Measurements from ENCODE around the gene CFP. TPM values are rescaled to one million over a fixed set of nuclear protein-coding genes. Genes with fewer than 3 reads are reported as not detected.
A peak's percentile ranks its signal among the peaks of the same experiment; 100 is the strongest.

The CFP gene
- total RNA-seq, 2 donors from 2014 or later = 17.7 to 25.3 TPM

- no peak for ATAC-seq
- Mint-ChIP-seq H3K4me1 (peaks cover 14% of the 10 kb centered on the region), H3K27ac (peak overlapping the region; percentile 41), H3K36me3 (ENCODE audit: low read depth) (peaks cover 5% of the 10 kb centered on the region), H3K4me3 (no peak overlapping the region), H3K27me3 (no peaks in the 10 kb centered on the region)
- no peak for DNase-seq
- H3K9me3 ChIP-seq (ENCODE audit: control insufficient read depth, low read length, poor library complexity, severe bottlenecking) = no peaks in the 10 kb centered on the region
Observed at GRCh38 chrX:47586043-47586787, 43.5 kb downstream of the CFP start.

GRCh38 chrX:47585273-47585672 is 44.5 kb downstream of the CFP start:
- H3K4me1 Mint-ChIP-seq = peaks cover 14% of the 10 kb centered on the region
- ATAC-seq = no peak
- no peak for DNase-seq
- no peaks in the 10 kb centered on the region for H3K9me3 ChIP-seq (ENCODE audit: control insufficient read depth, low read length, poor library complexity, severe bottlenecking)
- H3K36me3 Mint-ChIP-seq (ENCODE audit: low read depth) = peaks cover 5% of the 10 kb centered on the region
- H3K4me3 Mint-ChIP-seq = no peak overlapping the region
- H3K27me3 Mint-ChIP-seq = no peaks in the 10 kb centered on the region
- H3K27ac Mint-ChIP-seq = no peak overlapping the region

GRCh38 chrX:47584714-47585113 is 45.0 kb downstream of the CFP start:
- no peaks in the 10 kb centered on the region for H3K9me3 ChIP-seq (ENCODE audit: control insufficient read depth, low read length, poor library complexity, severe bottlenecking)
- no peak for DNase-seq
- H3K27me3 Mint-ChIP-seq = no peaks in the 10 kb centered on the region
- no peak overlapping the region for H3K4me3 Mint-ChIP-seq
- H3K27ac Mint-ChIP-seq = no peak overlapping the region
- peaks cover 16% of the 10 kb centered on the region for H3K4me1 Mint-ChIP-seq
- H3K36me3 Mint-ChIP-seq (ENCODE audit: low read depth) = peaks cover 5% of the 10 kb centered on the region
- ATAC-seq = no peak

GRCh38 chrX:47583240-47583861 is 46.4 kb downstream of the CFP start:
- peak overlapping the region; percentile 94 for H3K4me3 Mint-ChIP-seq
- DNase-seq (no peak), ATAC-seq (no peak)
- H3K4me1 Mint-ChIP-seq = peaks cover 20% of the 10 kb centered on the region
- no peaks in the 10 kb centered on the region for H3K27me3 Mint-ChIP-seq
- H3K27ac Mint-ChIP-seq = peak overlapping the region; percentile 87
- peaks cover 5% of the 10 kb centered on the region for H3K36me3 Mint-ChIP-seq (ENCODE audit: low read depth)
- H3K9me3 ChIP-seq (ENCODE audit: control insufficient read depth, low read length, poor library complexity, severe bottlenecking) = no peaks in the 10 kb centered on the region

- no peaks in the 10 kb centered on the region for H3K9me3 ChIP-seq (ENCODE audit: control insufficient read depth, low read length, poor library complexity, severe bottlenecking)
- H3K36me3 Mint-ChIP-seq (ENCODE audit: low read depth) = peaks cover 5% of the 10 kb centered on the region
- H3K27me3 Mint-ChIP-seq = no peaks in the 10 kb centered on the region
- H3K4me3 Mint-ChIP-seq = peak within 1 kb of the TSS; percentile 94
- peak; percentile 47 to 69 (median 53) for DNase-seq
- peak; percentile 94 for ATAC-seq
- H3K27ac Mint-ChIP-seq = peak within 1 kb of the TSS; percentile 87
- peaks cover 25% of the 10 kb centered on the region for H3K4me1 Mint-ChIP-seq
Observed at GRCh38 chrX:47581731-47582647, 47.7 kb downstream of the CFP start, which contains the start of gene TIMP1. Gene TIMP1, plus strand, starts transcription at chrX:47582436. Its CDS starts 980 bp downstream, at chrX:47583416.

GRCh38 chrX:47579537-47579936 is 50.2 kb downstream of the CFP start:
- H3K4me1 Mint-ChIP-seq = peaks cover 28% of the 10 kb centered on the region
- no peak for DNase-seq
- no peaks in the 10 kb centered on the region for H3K27me3 Mint-ChIP-seq
- peak overlapping the region; percentile 57 for H3K27ac Mint-ChIP-seq
- H3K36me3 Mint-ChIP-seq (ENCODE audit: low read depth) = peaks cover 2% of the 10 kb centered on the region
- peak; percentile 46 for ATAC-seq
- H3K9me3 ChIP-seq (ENCODE audit: control insufficient read depth, low read length, poor library complexity, severe bottlenecking) = no peaks in the 10 kb centered on the region
- H3K4me3 Mint-ChIP-seq = peak overlapping the region; percentile 67

GRCh38 chrX:47578692-47579091 is 51.0 kb downstream of the CFP start:
- no peak overlapping the region for H3K4me3 Mint-ChIP-seq
- no peak overlapping the region for H3K27ac Mint-ChIP-seq
- H3K36me3 Mint-ChIP-seq (ENCODE audit: low read depth) = peaks cover 2% of the 10 kb centered on the region
- DNase-seq (no peak), ATAC-seq (no peak)
- H3K27me3 Mint-ChIP-seq = no peaks in the 10 kb centered on the region
- peaks cover 24% of the 10 kb centered on the region for H3K4me1 Mint-ChIP-seq
- no peaks in the 10 kb centered on the region for H3K9me3 ChIP-seq (ENCODE audit: control insufficient read depth, low read length, poor library complexity, severe bottlenecking)

GRCh38 chrX:47577901-47578300 is 51.8 kb downstream of the CFP start:
- no peaks in the 10 kb centered on the region for H3K27me3 Mint-ChIP-seq
- no peaks in the 10 kb centered on the region for H3K9me3 ChIP-seq (ENCODE audit: control insufficient read depth, low read length, poor library complexity, severe bottlenecking)
- ATAC-seq = no peak
- H3K4me3 Mint-ChIP-seq = no peak overlapping the region
- no peak for DNase-seq
- H3K36me3 Mint-ChIP-seq (ENCODE audit: low read depth) = no peaks in the 10 kb centered on the region
- H3K27ac Mint-ChIP-seq = no peak overlapping the region
- peaks cover 21% of the 10 kb centered on the region for H3K4me1 Mint-ChIP-seq

- Mint-ChIP-seq H3K27ac (no peak overlapping the region), H3K27me3 (no peaks in the 10 kb centered on the region), H3K36me3 (ENCODE audit: low read depth) (no peaks in the 10 kb centered on the region), H3K4me3 (no peak overlapping the region), H3K4me1 (peaks cover 24% of the 10 kb centered on the region)
- ATAC-seq (no peak), DNase-seq (no peak)
- no peaks in the 10 kb centered on the region for H3K9me3 ChIP-seq (ENCODE audit: control insufficient read depth, low read length, poor library complexity, severe bottlenecking)
Observed at GRCh38 chrX:47577424-47577823, 52.3 kb downstream of the CFP start.

- Mint-ChIP-seq H3K4me3 (no peak overlapping the region), H3K4me1 (peaks cover 24% of the 10 kb centered on the region), H3K27me3 (no peaks in the 10 kb centered on the region), H3K27ac (no peak overlapping the region), H3K36me3 (ENCODE audit: low read depth) (no peaks in the 10 kb centered on the region)
- DNase-seq = no peak
- ATAC-seq = no peak
- no peaks in the 10 kb centered on the region for H3K9me3 ChIP-seq (ENCODE audit: control insufficient read depth, low read length, poor library complexity, severe bottlenecking)
Observed at GRCh38 chrX:47576021-47576898, 53.5 kb downstream of the CFP start.

- Mint-ChIP-seq H3K27ac (no peak overlapping the region), H3K27me3 (no peaks in the 10 kb centered on the region), H3K4me1 (peaks cover 23% of the 10 kb centered on the region), H3K4me3 (peak overlapping the region; percentile 31), H3K36me3 (ENCODE audit: low read depth) (peaks cover 4% of the 10 kb centered on the region)
- ATAC-seq (no peak), DNase-seq (no peak)
- H3K9me3 ChIP-seq (ENCODE audit: control insufficient read depth, low read length, poor library complexity, severe bottlenecking) = no peaks in the 10 kb centered on the region
Observed at GRCh38 chrX:47574547-47575301, 55.0 kb downstream of the CFP start.

GRCh38 chrX:47574076-47574546 is 55.6 kb downstream of the CFP start:
- H3K9me3 ChIP-seq (ENCODE audit: control insufficient read depth, low read length, poor library complexity, severe bottlenecking) = no peaks in the 10 kb centered on the region
- Mint-ChIP-seq H3K27me3 (no peaks in the 10 kb centered on the region), H3K36me3 (ENCODE audit: low read depth) (peaks cover 7% of the 10 kb centered on the region), H3K27ac (peak overlapping the region; percentile 95), H3K4me1 (peaks cover 19% of the 10 kb centered on the region), H3K4me3 (no peak overlapping the region)
- DNase-seq (no peak), ATAC-seq (no peak)
